Measurements from ENCODE around the gene SALL2. TPM values are rescaled to one million over a fixed set of nuclear protein-coding genes. Genes with fewer than 3 reads are reported as not detected.
"Not testable (repeated sequence)": the region's sequence is repeated elsewhere in the genome, so short reads cannot be mapped to it uniquely, and the experiment has no call there.

SALL2 gene
- 1 to 10 TPM; 1.9 to 2.1 TPM for total RNA-seq
- total RNA-seq: 1.3 to 2.1 reads per million in 2 donors

DNA sequence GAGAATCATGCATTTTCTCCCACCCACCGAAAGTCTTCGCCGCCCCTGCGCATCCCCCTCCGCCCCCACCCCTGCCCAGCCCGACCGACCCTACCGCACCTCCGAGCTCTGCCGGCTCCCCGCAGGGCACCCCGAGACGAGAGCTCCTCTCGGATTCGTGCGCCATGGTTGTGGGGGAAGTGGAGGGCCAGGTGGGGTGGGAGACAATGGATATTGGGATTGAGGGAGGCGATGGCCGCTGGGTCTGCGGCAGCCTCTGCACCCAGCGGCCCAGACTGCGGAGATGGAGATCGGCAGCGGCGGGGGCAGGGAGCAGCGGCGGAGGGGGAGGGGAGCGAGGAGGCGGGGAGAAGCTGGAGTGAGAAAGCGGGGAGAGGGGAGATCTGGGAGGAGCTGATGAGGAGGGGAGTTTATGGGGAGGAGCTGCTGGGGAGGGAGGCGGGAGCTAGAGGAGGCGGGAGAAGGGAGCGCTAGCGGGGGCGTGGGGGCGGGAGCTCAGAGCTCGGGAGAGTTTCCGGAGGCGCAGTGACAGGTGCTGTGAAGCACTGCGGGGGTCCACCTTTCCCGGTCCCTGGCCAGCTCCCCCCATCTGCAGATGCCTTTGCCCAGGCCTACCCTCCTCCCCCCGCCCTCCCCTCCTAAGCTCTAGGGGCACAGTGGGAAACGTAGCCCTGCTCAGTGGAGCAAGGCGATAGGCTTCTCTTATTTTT is at the start of gene SALL2:
SALL2 (minus strand) TSS at position 385 of the 710 bp plus-strand sequence; CDS start at position 166, 219 bp downstream.
- Mint-ChIP-seq H3K4me3 (peak within 1 kb of the TSS; percentile 92), H3K27ac (peak within 1 kb of the TSS; percentile 68), H3K36me3 (ENCODE audit: low read depth) (no peaks in the 10 kb centered on the region), H3K27me3 (no peaks in the 10 kb centered on the region), H3K4me1 (peaks cover 17% of the 10 kb centered on the region)
- H3K9me3 ChIP-seq (ENCODE audit: control insufficient read depth, low read length, poor library complexity, severe bottlenecking): no peaks in the 10 kb centered on the region
- DNase-seq (peak in 2 of 3 donors; percentile 50 to 61), ATAC-seq (peak; percentile 79)

DNA sequence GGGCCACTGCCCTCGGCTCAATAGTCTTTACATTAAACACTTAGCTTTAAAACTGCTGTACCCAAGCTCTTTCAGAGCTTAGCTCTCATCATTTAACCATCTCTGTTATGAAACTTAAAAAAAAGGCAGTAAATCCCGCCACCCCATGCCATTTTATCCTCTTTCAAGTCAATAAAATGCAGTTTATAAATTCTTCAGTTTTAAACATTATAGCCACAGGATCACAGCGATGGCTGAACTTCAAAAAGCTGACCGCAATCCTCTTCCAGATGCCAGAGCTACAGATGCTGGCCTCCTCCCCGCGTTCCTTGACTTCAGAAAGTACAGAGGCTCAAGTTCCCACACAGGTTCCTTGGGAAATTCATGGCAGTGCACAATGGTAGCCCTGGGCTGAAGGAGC is 49.5 kb upstream of the SALL2 start:
- ATAC-seq (no peak), DNase-seq (no peak)
- H3K27me3 Mint-ChIP-seq: peaks cover 26% of the 10 kb centered on the region
- H3K4me1 Mint-ChIP-seq: no peaks in the 10 kb centered on the region
- no peak overlapping the region for H3K27ac Mint-ChIP-seq
- no peak overlapping the region for H3K4me3 Mint-ChIP-seq
- H3K36me3 Mint-ChIP-seq (ENCODE audit: low read depth): no peaks in the 10 kb centered on the region
- H3K9me3 ChIP-seq (ENCODE audit: control insufficient read depth, low read length, poor library complexity, severe bottlenecking): peaks cover 3% of the 10 kb centered on the region

DNA sequence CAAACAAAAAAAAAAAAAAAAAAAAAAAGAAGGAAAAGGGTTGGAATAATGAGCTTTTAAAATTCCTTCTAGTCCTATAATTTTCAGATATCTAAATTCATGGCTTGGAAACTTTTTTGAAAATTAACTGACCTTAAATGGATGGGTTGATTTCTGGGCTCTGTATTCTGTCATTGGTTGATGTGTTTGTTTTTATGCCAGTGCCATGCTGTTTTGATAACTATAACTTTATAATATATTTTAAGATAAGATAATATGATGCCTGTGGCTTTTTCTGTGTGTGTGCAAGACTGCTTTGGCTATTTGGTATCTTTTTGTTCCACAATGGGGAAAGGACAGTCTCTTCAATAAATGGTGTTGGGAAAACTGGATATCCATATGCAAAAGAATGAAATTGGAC is 46.5 kb upstream of the SALL2 start:
- no peak for ATAC-seq
- H3K4me3 Mint-ChIP-seq: no peak overlapping the region
- no peaks in the 10 kb centered on the region for H3K4me1 Mint-ChIP-seq
- H3K27me3 Mint-ChIP-seq: peaks cover 40% of the 10 kb centered on the region
- no peak overlapping the region for H3K27ac Mint-ChIP-seq
- peaks cover 3% of the 10 kb centered on the region for H3K9me3 ChIP-seq (ENCODE audit: control insufficient read depth, low read length, poor library complexity, severe bottlenecking)
- H3K36me3 Mint-ChIP-seq (ENCODE audit: low read depth): no peaks in the 10 kb centered on the region
- DNase-seq: no peak

DNA sequence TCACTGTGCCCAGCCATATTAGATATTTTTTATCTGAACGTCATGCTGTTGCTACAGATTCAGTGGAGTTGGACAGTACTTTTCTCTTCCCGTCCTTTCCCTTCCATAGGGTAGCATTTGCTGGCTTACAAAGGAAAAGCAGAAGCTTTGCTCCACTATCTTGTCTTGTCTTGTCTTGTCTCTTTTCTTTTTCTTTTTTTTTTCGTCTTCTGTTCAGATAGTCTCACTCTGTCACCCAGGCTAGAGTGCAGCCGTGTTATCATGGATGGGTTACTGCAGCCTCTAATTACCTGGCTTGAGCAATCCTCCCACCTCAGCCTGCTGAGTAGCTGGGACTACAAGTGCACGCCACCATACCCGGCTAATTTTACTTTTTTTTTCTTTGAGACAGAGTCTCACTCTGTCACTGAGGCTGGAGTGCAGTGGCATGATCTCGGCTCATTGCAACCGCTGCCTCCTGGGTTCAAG is 32.6 kb upstream of the SALL2 start:
- H3K4me3 Mint-ChIP-seq: no peak overlapping the region
- H3K36me3 Mint-ChIP-seq (ENCODE audit: low read depth): no peaks in the 10 kb centered on the region
- H3K27me3 Mint-ChIP-seq: no peaks in the 10 kb centered on the region
- peaks cover 8% of the 10 kb centered on the region for H3K4me1 Mint-ChIP-seq
- ATAC-seq: no peak
- DNase-seq: no peak
- H3K9me3 ChIP-seq (ENCODE audit: control insufficient read depth, low read length, poor library complexity, severe bottlenecking): no peaks in the 10 kb centered on the region
- peak overlapping the region; percentile 19 for H3K27ac Mint-ChIP-seq

DNA sequence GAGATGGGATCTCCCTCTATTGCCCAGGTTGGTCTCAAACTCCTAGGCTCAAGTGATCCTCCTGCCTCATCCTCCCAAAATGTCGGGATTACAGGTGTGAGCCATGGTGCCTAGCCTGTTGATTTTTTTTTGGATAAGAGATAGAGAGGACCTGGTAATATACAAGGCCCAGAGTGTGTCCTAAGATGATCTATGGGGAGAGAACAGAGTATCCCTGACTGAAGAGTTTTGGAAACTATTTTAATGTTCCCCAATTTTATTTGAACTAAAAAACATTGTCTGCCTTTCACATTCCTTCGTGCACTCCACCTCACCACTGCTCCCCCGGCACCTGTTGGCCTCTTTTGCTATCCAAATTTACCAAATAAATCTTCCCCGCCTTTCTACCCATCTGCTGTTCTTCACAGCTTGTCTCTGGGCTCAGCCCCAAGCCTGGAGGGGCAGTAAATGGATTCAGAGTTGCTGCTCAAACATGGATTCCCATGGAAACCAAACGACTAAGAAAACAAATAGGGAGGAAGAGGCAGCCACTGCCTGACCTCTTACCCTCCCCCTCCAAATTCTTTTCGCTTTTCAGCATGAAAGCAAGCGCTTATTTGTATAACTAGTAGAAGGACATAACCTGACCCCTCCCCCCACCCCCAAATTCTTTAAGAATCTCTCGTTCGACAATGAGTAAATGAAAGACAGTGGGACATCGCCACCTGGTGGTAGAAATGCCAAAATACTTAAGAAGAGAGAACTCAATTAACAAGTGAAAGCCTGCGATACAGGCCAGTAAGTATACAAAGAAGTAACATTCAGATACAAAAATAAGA is 31.1 kb upstream of the SALL2 start:
- ATAC-seq (peak; percentile 73), DNase-seq (peak; percentile 36 to 69 (median 45))
- Mint-ChIP-seq H3K27ac (peak overlapping the region; percentile 77), H3K4me1 (peaks cover 8% of the 10 kb centered on the region), H3K36me3 (ENCODE audit: low read depth) (no peaks in the 10 kb centered on the region), H3K27me3 (no peaks in the 10 kb centered on the region), H3K4me3 (no peak overlapping the region)
- no peaks in the 10 kb centered on the region for H3K9me3 ChIP-seq (ENCODE audit: control insufficient read depth, low read length, poor library complexity, severe bottlenecking)

DNA sequence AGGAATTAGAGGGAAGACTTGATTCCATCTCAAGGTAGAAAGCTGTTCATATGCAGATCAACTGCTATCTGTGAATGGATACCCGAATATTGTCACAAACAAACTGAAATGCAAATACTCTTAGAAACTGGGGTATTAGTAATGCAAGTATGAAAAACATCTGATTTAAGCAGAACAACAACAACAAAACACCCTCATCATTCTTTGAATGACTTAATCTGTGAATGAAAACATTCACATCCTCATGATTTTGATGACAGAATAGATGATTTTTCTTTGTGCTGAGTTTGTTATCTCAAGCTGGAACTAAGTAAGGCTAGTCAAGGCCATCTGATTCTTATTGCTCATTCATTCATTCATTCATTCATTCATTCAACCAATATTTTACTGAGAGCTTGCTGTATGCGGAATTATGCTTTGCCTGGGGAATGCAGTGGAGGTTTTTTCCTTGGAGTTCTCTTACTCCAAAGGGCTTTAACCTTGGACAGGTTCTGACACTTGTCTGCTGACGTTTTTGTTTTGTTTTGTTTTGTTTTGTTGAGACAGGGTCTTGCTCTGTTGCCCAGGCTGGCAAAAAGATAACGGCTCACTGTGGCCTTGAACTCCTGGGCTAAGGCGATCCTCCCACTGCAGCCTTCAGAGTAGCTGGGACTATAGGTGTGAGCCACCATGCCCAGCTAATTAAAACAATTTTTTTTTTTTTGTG is 30.4 kb upstream of the SALL2 start:
- Mint-ChIP-seq H3K4me1 (peaks cover 8% of the 10 kb centered on the region), H3K27ac (peak overlapping the region; percentile 77), H3K27me3 (no peaks in the 10 kb centered on the region), H3K4me3 (no peak overlapping the region), H3K36me3 (ENCODE audit: low read depth) (no peaks in the 10 kb centered on the region)
- ATAC-seq (no peak), DNase-seq (no peak)
- H3K9me3 ChIP-seq (ENCODE audit: control insufficient read depth, low read length, poor library complexity, severe bottlenecking): no peaks in the 10 kb centered on the region

DNA sequence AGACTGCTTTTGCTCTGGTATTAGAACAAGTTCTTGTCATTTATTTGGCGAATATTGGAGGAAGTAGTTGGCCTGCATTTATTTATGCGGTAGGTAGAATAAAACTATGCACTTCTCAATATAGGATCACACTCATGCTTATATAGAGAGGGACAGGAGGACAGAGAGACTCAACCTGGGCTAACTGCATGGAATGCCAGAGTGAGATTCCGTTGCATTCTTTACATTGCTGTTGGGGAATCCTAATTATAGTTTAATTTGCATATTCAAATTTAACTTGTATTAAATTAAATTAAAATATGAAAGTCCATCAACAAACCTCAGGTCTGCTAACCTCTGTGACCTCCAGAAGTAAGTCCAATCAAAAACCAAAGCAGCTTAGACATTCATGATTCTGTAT is 27.1 kb upstream of the SALL2 start:
- no peak for DNase-seq
- ATAC-seq: no peak
- H3K4me3 Mint-ChIP-seq: no peak overlapping the region
- H3K4me1 Mint-ChIP-seq: peaks cover 8% of the 10 kb centered on the region
- H3K27me3 Mint-ChIP-seq: peaks cover 6% of the 10 kb centered on the region
- H3K27ac Mint-ChIP-seq: no peak overlapping the region
- H3K36me3 Mint-ChIP-seq (ENCODE audit: low read depth): no peaks in the 10 kb centered on the region
- H3K9me3 ChIP-seq (ENCODE audit: control insufficient read depth, low read length, poor library complexity, severe bottlenecking): no peaks in the 10 kb centered on the region

DNA sequence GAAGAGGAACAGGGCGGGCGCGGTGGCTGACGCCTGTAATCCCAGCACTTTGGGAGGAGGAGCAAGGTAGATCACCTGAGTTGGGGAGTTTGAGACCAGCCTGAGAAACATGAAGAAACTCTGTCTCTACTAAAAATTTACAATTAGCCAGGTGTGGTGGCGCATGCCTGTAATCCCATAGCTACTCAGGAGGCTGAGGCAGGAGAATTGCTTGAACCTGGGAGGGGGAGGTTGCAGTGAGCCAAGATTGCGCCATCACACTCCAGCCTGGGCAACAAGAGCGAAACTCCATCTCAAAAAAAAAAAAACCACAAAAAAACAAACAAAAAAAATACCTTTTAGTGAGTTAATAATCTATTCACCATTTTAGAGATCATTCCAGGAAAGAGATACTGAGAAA is 18.4 kb upstream of the SALL2 start:
- not testable (repeated sequence) for H3K9me3 ChIP-seq (ENCODE audit: control insufficient read depth, low read length, poor library complexity, severe bottlenecking); DNase-seq; H3K4me3 Mint-ChIP-seq; ATAC-seq; H3K27ac Mint-ChIP-seq; H3K4me1 Mint-ChIP-seq; H3K36me3 Mint-ChIP-seq (ENCODE audit: low read depth)
- H3K27me3 Mint-ChIP-seq: peaks cover 23% of the 10 kb centered on the region

DNA sequence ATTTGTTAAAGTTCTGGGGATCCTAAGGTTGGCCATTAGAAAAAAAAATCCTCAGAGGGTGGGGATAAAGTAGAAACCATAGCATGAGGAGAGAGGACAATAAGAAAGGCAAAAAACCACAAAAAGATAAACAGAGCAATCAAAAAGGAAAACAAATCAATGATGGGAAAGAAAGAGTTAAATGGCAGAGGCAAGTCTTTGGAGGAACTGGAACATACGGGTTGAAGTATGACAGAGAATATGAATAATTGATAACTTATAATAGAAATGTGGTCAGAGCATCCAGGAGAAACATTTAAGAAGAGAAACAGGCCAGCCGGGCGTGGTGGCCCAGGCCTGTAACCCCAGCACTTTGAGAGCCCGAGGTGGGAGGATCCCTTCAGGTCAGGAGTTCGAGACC is 17.8 kb upstream of the SALL2 start:
- Mint-ChIP-seq H3K27ac (no peak overlapping the region), H3K4me3 (no peak overlapping the region), H3K4me1 (no peaks in the 10 kb centered on the region), H3K27me3 (peaks cover 29% of the 10 kb centered on the region), H3K36me3 (ENCODE audit: low read depth) (peaks cover 6% of the 10 kb centered on the region)
- ATAC-seq (no peak), DNase-seq (no peak)
- no peaks in the 10 kb centered on the region for H3K9me3 ChIP-seq (ENCODE audit: control insufficient read depth, low read length, poor library complexity, severe bottlenecking)

DNA sequence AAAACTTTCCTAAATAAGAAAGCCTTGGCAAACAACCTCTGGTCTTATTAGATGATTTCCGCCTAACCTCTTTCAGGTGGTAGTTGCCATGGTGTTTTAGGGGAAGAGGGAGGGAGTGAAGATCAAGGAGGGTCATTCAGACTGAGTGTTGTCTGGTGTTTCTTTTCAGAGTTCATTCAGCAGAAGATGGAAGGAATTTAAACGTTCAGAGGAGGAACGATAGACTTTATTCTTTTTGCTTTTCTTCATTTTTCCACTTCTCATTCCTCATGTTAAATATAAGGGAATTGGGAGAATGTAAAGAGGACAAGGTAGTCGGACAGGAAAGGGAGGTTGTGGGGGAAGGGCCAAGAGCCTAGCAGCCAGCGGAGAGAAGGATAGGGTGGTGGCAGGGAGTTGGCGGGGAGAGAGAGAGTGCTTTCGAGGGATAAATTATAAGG is 17.4 kb upstream of the SALL2 start:
- DNase-seq: no peak
- H3K9me3 ChIP-seq (ENCODE audit: control insufficient read depth, low read length, poor library complexity, severe bottlenecking): no peaks in the 10 kb centered on the region
- Mint-ChIP-seq H3K4me3 (no peak overlapping the region), H3K27me3 (peaks cover 34% of the 10 kb centered on the region), H3K4me1 (no peaks in the 10 kb centered on the region), H3K27ac (no peak overlapping the region), H3K36me3 (ENCODE audit: low read depth) (peaks cover 6% of the 10 kb centered on the region)
- no peak for ATAC-seq

DNA sequence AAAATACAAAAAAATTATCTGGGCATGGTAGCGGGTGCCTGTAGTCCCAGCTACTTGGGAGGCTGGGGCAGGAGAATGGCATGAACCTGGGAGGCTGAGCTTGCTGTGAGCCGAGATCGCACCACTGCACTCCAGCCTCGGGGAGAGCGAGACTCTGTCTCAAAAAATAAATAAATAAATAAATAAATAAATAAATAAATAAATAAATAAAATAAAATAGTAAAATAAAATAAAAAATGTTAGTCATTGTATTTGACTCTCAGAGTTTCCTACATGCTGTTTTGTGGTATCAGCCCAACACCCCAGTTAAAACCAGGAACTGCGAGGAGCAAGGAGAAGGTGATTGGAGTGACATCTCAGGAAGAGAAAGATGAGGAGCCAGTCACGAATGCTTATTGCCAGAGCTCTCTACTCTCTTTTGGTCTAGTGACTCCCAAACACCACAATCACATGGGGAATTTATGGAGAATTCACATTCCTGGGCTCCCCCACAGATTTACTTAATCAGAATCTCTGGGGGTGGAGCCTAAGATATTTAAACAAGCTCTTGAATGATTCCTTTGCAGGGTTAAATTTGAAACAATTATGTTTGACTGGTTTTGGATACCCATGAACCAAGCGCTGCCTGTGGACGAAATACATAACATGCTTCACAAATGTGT is 15.4 kb upstream of the SALL2 start:
- peaks cover 5% of the 10 kb centered on the region for H3K4me1 Mint-ChIP-seq
- peaks cover 53% of the 10 kb centered on the region for H3K27me3 Mint-ChIP-seq
- DNase-seq: no peak
- no peak overlapping the region for H3K4me3 Mint-ChIP-seq
- peaks cover 10% of the 10 kb centered on the region for H3K36me3 Mint-ChIP-seq (ENCODE audit: low read depth)
- no peaks in the 10 kb centered on the region for H3K9me3 ChIP-seq (ENCODE audit: control insufficient read depth, low read length, poor library complexity, severe bottlenecking)
- ATAC-seq: no peak
- no peak overlapping the region for H3K27ac Mint-ChIP-seq

DNA sequence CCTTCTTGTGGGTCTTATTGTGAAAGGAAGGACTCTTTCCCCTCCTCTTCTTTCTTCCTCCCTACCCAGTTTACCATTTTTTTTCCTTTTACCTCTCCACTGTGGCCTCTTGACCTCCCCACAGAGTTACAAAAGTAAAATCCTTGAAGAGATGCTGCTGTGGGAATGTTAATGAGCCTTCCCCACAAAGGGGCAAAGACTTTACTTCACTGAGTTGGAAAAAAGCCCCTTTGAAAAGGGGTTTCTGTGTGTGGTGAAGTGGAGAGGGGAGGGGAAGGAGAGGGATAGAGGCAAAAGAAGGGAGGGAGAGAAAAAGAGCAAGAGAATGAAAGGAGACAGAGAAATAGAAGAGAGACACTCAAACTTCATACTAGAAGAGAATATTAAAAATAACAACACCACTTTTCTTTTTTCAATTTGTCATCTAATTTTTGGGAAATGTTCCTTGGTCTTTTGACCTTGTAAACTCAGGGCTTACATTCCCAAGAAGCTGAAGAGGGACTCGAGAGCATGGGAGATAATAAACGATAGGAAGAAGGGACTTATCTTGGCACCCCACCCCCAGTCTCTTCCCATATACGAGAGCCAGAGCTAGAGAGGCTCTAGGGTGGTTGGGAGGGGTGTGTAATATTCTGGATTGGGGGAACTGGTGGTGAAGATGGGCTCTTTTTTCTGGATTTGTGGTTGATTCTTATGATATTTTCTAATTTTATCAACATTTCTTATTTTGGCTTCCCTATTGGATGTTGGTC is 13.2 kb upstream of the SALL2 start:
- H3K27ac Mint-ChIP-seq: no peak overlapping the region
- no peak for DNase-seq
- peaks cover 9% of the 10 kb centered on the region for H3K4me1 Mint-ChIP-seq
- ATAC-seq: no peak
- H3K9me3 ChIP-seq (ENCODE audit: control insufficient read depth, low read length, poor library complexity, severe bottlenecking): no peaks in the 10 kb centered on the region
- H3K27me3 Mint-ChIP-seq: peaks cover 73% of the 10 kb centered on the region
- peaks cover 10% of the 10 kb centered on the region for H3K36me3 Mint-ChIP-seq (ENCODE audit: low read depth)
- no peak overlapping the region for H3K4me3 Mint-ChIP-seq

Data from T-helper 17 cell (primary cell).